Testis (tissue), 2 donors: ENCODE results near the gene SLX4IP.

Source experiments
- POLR2A ChIP-seq: fragments of 450-650 bp; IDR thresholded peaks from one replicate; pipeline ENCODE4 v1.6.1; 2017; ENCODE audit warnings: antibody characterized with exemption, mild to moderate bottlenecking, moderate library complexity
- TF ChIP-seq, protein P1 (sequence below), 3 experiments: fragments of 450-650 bp in 2 of 3; fragments of 200-600 bp in 1 of 3; sonication (generic) in 1 of 3; IDR thresholded peaks; one replicate each; pipeline ENCODE4 v1.5.1; 2016 to 2019; ENCODE audit warnings: antibody characterized with exemption in 3 of 3, mild to moderate bottlenecking in 2 of 3, moderate library complexity in 1 of 3

DNA sequence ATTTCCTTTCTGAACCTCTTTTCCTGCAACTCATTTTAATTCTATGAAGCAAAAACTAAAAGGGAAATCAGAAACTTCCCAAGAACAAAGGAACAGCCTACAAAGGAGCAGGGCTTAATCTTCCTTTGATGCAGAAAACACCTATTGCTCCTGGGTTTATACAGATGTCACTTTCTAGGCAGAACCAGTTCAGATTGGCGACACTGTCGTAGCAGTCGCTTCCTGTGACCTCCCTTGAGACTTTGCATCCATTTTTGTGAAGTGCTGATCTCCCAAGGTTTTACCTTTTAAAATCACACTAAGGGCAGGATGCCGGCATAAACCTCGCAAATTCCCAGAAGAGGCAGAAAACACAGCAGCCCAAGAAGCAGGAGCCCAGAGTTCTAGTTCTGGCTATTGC lies 198.6 kb downstream of the SLX4IP start:
- no peak for TF ChIP-seq POLR2A
- TF ChIP-seq, protein P1, sequence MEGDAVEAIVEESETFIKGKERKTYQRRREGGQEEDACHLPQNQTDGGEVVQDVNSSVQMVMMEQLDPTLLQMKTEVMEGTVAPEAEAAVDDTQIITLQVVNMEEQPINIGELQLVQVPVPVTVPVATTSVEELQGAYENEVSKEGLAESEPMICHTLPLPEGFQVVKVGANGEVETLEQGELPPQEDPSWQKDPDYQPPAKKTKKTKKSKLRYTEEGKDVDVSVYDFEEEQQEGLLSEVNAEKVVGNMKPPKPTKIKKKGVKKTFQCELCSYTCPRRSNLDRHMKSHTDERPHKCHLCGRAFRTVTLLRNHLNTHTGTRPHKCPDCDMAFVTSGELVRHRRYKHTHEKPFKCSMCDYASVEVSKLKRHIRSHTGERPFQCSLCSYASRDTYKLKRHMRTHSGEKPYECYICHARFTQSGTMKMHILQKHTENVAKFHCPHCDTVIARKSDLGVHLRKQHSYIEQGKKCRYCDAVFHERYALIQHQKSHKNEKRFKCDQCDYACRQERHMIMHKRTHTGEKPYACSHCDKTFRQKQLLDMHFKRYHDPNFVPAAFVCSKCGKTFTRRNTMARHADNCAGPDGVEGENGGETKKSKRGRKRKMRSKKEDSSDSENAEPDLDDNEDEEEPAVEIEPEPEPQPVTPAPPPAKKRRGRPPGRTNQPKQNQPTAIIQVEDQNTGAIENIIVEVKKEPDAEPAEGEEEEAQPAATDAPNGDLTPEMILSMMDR (IDR thresholded peaks at IDR 0.05), result no peak
